Measurements from ENCODE around the gene GSTO2. TPM values are rescaled to one million over a fixed set of nuclear protein-coding genes. Genes with fewer than 3 reads are reported as not detected.

The GSTO2 gene
- total and polyA plus RNA-seq, 2 experiments from 2014 or later = 30.7 to 49.8 TPM

- TF ChIP-seq REST (IDR thresholded peaks at IDR 0.05; ENCODE audit: unreplicated experiment) = no peak
- TF ChIP-seq EZH2 (IDR thresholded peaks at IDR 0.05; ENCODE audit: low read depth, unreplicated experiment) = no peak
- TF ChIP-seq EZH2phosphoT487 (IDR thresholded peaks at IDR 0.05; ENCODE audit: unreplicated experiment) = no peak
- TF ChIP-seq ZNF114 (CRISPR knock-in tag; IDR thresholded peaks at IDR 0.05) = no peak
- no peak for TF ChIP-seq POLR2AphosphoS5 (IDR thresholded peaks at IDR 0.05; ENCODE audit: low read depth)
- no peak for TF ChIP-seq CREB1 (CRISPR knock-in tag; IDR thresholded peaks at IDR 0.05; ENCODE audit: low read depth)
- TF ChIP-seq ZNF331 (CRISPR knock-in tag; IDR thresholded peaks at IDR 0.05; ENCODE audit: low read depth) = no peak
- TF ChIP-seq CTCF (conservative IDR thresholded peaks at IDR 0.05; ENCODE audit: low read depth in 2 of 2) = no peak
- no peak for TF ChIP-seq ETS1 (IDR thresholded peaks at IDR 0.05)
- TF ChIP-seq JUNB (IDR thresholded peaks at IDR 0.05; ENCODE audit: unreplicated experiment) = no peak
Measured at GRCh38 chr10:104328646-104328895, 59.6 kb downstream of the GSTO2 start (continued).

GRCh38 chr10:104328896-104329710, 60.1 kb downstream of the GSTO2 start:
- H3K27me3 Mint-ChIP-seq (ENCODE audit: insufficient read depth, low read depth, poor library complexity) = peaks cover 8% of the 10 kb centered on the region
- Histone ChIP-seq H3K4me3 (peak overlapping the region; percentile 33; the same call in 1 of the 2 replicates), H2AFZ (no peak overlapping the region), H4K20me1 (replicated peaks; ENCODE audit: insufficient read depth) (no peaks in the 10 kb centered on the region; the same call in 1 of the 2 replicates), H3K79me2 (replicated peaks; ENCODE audit: insufficient read depth) (peaks cover 97% of the 10 kb centered on the region), H3K4me2 (peak overlapping the region; percentile 61), H3K27me3 (ENCODE audit: insufficient read depth) (no peaks in the 10 kb centered on the region), H3K36me3 (ENCODE audit: insufficient read depth) (no peaks in the 10 kb centered on the region), H3K27ac (ENCODE audit: low read depth) (peak overlapping the region; percentile 92), H3K9me2 (ENCODE audit: insufficient read depth) (0 out of 2 replicates have a peak, but pooled peaks cover 2% of the 10 kb centered on the region), H3K4me1 (ENCODE audit: insufficient read depth) (peaks cover 71% of the 10 kb centered on the region), H3F3A (replicated peaks; ENCODE audit: low read depth) (peaks cover 7% of the 10 kb centered on the region)
- ATAC-seq (peak; percentile 61), DNase-seq (ENCODE audit: low spot score) (peak; percentile 58)
- peak overlapping the region; percentile 58 for H3K4me3 Mint-ChIP-seq
- TF ChIP-seq CTCF (conservative IDR thresholded peaks at IDR 0.05; ENCODE audit: low read depth in 2 of 2) (no peak), EZH2 (IDR thresholded peaks at IDR 0.05; ENCODE audit: low read depth, unreplicated experiment) (no peak), EZH2phosphoT487 (IDR thresholded peaks at IDR 0.05; ENCODE audit: unreplicated experiment) (no peak), JUNB (IDR thresholded peaks at IDR 0.05; ENCODE audit: unreplicated experiment) (no peak), STAT1 (IDR thresholded peaks at IDR 0.05; ENCODE audit: unreplicated experiment) (no peak), CREB1 (CRISPR knock-in tag; IDR thresholded peaks at IDR 0.05; ENCODE audit: low read depth) (no peak), ZNF114 (CRISPR knock-in tag; IDR thresholded peaks at IDR 0.05) (no peak), POLR2AphosphoS5 (IDR thresholded peaks at IDR 0.05; ENCODE audit: low read depth) (no peak), REST (IDR thresholded peaks at IDR 0.05; ENCODE audit: unreplicated experiment) (no peak)
- H3K4me1 Mint-ChIP-seq = peaks cover 93% of the 10 kb centered on the region
- H3K36me3 Mint-ChIP-seq (ENCODE audit: low read depth) = peaks cover 23% of the 10 kb centered on the region
- H3K9me3 Mint-ChIP-seq = no peaks in the 10 kb centered on the region; the same call in 2 of the 3 replicates
- H3K27ac Mint-ChIP-seq = peak overlapping the region; percentile 98
